PC-9 (cell line): ENCODE data around the gene RNU6-1.

Experiments
- EZH2 ChIP-seq: fragments of 200-600 bp; sonication (generic); IDR thresholded peaks from 2 replicates; pipeline ENCODE4 v1.8.0; 2017; ENCODE audit warnings: antibody characterized with exemption, low read depth
- TF ChIP-seq, protein P1 (sequence below): fragments of 200-600 bp; sonication (generic); conservative IDR thresholded peaks from 2 replicates; pipeline ENCODE4 v1.6.1; 2017; ENCODE audit warnings: mixed run types, antibody characterized with exemption, mild to moderate bottlenecking, moderate library complexity

DNA sequence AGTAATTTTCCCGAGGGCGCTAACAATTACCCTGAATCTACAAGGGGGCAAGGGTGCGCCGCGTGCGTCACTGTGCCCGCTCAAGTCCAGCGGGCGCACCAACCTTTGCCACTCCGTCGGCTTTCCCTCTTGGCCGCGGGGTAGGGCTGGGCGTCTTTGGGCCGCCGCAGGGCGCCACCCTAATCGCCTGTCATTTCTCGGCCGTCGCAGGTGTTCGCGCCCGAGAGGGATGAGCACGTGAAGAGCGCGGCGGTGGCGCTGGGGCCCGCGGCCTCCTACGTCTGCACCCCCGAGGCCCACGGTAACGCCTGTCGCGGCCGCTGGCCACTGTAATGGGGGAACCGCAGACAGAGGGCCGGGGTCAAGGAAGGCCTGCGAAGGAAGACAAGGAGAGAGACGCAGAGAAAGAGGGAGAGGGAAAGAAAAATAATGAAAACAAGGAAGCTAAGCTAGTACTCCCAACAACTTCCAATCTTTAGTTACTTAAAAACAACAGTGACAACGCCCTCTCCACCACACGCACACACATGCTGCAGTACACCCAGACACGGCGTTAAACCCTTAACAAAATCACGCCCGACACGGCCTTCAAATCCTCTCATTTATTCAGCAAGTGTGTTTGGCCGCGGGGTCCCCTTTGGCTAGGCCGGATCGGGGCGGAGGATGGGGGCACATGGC is 10.7 kb downstream of the RNU6-1 start:
- no peak for TF ChIP-seq EZH2
- TF ChIP-seq, protein P1, sequence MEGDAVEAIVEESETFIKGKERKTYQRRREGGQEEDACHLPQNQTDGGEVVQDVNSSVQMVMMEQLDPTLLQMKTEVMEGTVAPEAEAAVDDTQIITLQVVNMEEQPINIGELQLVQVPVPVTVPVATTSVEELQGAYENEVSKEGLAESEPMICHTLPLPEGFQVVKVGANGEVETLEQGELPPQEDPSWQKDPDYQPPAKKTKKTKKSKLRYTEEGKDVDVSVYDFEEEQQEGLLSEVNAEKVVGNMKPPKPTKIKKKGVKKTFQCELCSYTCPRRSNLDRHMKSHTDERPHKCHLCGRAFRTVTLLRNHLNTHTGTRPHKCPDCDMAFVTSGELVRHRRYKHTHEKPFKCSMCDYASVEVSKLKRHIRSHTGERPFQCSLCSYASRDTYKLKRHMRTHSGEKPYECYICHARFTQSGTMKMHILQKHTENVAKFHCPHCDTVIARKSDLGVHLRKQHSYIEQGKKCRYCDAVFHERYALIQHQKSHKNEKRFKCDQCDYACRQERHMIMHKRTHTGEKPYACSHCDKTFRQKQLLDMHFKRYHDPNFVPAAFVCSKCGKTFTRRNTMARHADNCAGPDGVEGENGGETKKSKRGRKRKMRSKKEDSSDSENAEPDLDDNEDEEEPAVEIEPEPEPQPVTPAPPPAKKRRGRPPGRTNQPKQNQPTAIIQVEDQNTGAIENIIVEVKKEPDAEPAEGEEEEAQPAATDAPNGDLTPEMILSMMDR: no peak
